ENCODE measurements around the gene YDJC. TPM values are rescaled to one million over a fixed set of nuclear protein-coding genes. Genes with fewer than 3 reads are reported as not detected.

Gene YDJC
- total and polyA plus RNA-seq, 2 of the 13 experiments (the other 11 are each of a cell fraction or from before 2014, with no cell fraction given): 15.3 to 32.0 TPM

DNA sequence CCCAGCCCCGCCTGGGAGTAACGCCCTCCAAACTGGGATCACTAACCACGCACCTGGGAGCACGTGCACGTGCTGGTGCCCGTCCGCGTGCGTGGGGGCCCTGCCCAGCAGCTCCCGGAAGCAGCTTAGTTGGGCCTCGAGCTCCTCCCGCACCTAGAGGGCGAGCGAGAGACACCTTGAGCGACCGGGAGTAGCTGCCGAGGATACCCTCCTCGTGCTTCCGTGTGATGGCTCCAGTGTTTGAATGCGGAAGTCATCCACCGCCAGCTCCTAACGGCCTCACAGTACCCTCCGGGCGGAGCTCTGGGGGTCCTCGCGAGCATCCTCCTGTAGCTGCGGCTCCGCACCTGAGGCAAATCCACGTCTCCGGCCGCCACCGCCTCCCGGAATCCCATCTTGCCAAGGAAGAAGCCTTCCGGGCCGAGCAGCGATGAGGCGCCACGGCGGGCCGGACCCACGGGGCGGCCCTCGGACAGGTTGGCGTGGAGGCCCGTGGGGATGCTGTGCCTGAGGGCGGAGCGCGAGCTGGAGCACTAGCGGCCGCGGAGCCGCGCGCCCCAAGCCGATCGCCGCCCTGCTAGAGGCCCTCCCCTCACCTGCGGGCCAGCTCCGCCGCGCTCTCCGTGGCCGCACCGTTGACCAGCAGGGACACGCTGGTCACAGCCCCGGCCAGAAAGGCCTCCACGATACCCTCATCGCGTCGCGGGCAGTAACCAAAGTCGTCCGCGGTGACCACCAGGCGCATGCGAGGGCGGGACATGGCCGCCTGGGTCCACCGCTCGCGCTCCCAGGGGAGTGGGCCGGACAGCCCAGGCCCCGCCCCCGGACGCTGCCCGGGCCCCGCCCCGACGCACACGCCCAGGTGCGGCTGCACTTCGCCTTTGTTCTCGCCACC is at the start of gene YDJC (continued):
- TF ChIP-seq, protein P1, sequence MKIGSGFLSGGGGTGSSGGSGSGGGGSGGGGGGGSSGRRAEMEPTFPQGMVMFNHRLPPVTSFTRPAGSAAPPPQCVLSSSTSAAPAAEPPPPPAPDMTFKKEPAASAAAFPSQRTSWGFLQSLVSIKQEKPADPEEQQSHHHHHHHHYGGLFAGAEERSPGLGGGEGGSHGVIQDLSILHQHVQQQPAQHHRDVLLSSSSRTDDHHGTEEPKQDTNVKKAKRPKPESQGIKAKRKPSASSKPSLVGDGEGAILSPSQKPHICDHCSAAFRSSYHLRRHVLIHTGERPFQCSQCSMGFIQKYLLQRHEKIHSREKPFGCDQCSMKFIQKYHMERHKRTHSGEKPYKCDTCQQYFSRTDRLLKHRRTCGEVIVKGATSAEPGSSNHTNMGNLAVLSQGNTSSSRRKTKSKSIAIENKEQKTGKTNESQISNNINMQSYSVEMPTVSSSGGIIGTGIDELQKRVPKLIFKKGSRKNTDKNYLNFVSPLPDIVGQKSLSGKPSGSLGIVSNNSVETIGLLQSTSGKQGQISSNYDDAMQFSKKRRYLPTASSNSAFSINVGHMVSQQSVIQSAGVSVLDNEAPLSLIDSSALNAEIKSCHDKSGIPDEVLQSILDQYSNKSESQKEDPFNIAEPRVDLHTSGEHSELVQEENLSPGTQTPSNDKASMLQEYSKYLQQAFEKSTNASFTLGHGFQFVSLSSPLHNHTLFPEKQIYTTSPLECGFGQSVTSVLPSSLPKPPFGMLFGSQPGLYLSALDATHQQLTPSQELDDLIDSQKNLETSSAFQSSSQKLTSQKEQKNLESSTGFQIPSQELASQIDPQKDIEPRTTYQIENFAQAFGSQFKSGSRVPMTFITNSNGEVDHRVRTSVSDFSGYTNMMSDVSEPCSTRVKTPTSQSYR (CRISPR knock-in tag; IDR thresholded peaks at IDR 0.05; ENCODE audit: borderline replicate concordance): peak; percentile 33; the same call in 1 of the 2 replicates
- TF ChIP-seq PCBP1 (IDR thresholded peaks at IDR 0.05; ENCODE audit: borderline replicate concordance, low read depth, low read length) (0 out of 2 replicates have a peak, but pooled peaks have one; percentile 34), RFX1 (IDR thresholded peaks at IDR 0.05) (no peak), SPEN (CRISPR knock-in tag; IDR thresholded peaks at IDR 0.05; ENCODE audit: low read depth) (peak; percentile 69)
- TF ChIP-seq, protein P2, sequence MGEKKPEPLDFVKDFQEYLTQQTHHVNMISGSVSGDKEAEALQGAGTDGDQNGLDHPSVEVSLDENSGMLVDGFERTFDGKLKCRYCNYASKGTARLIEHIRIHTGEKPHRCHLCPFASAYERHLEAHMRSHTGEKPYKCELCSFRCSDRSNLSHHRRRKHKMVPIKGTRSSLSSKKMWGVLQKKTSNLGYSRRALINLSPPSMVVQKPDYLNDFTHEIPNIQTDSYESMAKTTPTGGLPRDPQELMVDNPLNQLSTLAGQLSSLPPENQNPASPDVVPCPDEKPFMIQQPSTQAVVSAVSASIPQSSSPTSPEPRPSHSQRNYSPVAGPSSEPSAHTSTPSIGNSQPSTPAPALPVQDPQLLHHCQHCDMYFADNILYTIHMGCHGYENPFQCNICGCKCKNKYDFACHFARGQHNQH (CRISPR knock-in tag; IDR thresholded peaks at IDR 0.05): peak; percentile 47; the same call in 1 of the 2 replicates
- TF ChIP-seq, protein P3, sequence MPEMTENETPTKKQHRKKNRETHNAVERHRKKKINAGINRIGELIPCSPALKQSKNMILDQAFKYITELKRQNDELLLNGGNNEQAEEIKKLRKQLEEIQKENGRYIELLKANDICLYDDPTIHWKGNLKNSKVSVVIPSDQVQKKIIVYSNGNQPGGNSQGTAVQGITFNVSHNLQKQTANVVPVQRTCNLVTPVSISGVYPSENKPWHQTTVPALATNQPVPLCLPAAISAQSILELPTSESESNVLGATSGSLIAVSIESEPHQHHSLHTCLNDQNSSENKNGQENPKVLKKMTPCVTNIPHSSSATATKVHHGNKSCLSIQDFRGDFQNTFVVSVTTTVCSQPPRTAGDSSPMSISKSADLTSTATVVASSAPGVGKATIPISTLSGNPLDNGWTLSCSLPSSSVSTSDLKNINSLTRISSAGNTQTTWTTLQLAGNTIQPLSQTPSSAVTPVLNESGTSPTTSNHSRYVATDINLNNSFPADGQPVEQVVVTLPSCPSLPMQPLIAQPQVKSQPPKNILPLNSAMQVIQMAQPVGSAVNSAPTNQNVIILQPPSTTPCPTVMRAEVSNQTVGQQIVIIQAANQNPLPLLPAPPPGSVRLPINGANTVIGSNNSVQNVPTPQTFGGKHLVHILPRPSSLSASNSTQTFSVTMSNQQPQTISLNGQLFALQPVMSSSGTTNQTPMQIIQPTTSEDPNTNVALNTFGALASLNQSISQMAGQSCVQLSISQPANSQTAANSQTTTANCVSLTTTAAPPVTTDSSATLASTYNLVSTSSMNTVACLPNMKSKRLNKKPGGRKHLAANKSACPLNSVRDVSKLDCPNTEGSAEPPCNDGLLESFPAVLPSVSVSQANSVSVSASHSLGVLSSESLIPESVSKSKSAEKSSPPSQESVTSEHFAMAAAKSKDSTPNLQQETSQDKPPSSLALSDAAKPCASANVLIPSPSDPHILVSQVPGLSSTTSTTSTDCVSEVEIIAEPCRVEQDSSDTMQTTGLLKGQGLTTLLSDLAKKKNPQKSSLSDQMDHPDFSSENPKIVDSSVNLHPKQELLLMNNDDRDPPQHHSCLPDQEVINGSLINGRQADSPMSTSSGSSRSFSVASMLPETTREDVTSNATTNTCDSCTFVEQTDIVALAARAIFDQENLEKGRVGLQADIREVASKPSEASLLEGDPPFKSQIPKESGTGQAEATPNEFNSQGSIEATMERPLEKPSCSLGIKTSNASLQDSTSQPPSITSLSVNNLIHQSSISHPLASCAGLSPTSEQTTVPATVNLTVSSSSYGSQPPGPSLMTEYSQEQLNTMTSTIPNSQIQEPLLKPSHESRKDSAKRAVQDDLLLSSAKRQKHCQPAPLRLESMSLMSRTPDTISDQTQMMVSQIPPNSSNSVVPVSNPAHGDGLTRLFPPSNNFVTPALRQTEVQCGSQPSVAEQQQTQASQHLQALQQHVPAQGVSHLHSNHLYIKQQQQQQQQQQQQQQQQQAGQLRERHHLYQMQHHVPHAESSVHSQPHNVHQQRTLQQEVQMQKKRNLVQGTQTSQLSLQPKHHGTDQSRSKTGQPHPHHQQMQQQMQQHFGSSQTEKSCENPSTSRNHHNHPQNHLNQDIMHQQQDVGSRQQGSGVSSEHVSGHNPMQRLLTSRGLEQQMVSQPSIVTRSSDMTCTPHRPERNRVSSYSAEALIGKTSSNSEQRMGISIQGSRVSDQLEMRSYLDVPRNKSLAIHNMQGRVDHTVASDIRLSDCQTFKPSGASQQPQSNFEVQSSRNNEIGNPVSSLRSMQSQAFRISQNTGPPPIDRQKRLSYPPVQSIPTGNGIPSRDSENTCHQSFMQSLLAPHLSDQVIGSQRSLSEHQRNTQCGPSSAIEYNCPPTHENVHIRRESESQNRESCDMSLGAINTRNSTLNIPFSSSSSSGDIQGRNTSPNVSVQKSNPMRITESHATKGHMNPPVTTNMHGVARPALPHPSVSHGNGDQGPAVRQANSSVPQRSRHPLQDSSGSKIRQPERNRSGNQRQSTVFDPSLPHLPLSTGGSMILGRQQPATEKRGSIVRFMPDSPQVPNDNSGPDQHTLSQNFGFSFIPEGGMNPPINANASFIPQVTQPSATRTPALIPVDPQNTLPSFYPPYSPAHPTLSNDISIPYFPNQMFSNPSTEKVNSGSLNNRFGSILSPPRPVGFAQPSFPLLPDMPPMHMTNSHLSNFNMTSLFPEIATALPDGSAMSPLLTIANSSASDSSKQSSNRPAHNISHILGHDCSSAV (CRISPR knock-in tag; IDR thresholded peaks at IDR 0.05; ENCODE audit: borderline replicate concordance): no peak; the same call in 1 of the 2 replicates
- TF ChIP-seq, protein P4, sequence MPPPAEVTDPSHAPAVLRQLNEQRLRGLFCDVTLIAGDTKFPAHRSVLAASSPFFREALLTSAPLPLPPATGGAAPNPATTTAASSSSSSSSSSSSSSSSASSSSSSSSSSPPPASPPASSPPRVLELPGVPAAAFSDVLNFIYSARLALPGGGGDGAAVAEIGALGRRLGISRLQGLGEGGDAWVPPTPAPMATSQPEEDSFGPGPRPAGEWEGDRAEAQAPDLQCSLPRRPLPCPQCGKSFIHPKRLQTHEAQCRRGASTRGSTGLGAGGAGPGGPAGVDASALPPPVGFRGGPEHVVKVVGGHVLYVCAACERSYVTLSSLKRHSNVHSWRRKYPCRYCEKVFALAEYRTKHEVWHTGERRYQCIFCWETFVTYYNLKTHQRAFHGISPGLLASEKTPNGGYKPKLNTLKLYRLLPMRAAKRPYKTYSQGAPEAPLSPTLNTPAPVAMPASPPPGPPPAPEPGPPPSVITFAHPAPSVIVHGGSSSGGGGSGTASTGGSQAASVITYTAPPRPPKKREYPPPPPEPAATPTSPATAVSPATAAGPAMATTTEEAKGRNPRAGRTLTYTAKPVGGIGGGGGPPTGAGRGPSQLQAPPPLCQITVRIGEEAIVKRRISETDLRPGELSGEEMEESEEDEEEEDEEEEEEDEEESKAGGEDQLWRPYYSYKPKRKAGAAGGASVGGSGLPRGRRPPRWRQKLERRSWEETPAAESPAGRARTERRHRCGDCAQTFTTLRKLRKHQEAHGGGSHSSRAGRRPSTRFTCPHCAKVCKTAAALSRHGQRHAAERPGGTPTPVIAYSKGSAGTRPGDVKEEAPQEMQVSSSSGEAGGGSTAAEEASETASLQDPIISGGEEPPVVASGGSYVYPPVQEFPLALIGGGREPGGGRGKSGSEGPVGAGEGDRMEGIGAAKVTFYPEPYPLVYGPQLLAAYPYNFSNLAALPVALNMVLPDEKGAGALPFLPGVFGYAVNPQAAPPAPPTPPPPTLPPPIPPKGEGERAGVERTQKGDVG (CRISPR knock-in tag; IDR thresholded peaks at IDR 0.05; ENCODE audit: borderline replicate concordance): peak; percentile 85; the same call in 1 of the 2 replicates
- TF ChIP-seq, protein P5, sequence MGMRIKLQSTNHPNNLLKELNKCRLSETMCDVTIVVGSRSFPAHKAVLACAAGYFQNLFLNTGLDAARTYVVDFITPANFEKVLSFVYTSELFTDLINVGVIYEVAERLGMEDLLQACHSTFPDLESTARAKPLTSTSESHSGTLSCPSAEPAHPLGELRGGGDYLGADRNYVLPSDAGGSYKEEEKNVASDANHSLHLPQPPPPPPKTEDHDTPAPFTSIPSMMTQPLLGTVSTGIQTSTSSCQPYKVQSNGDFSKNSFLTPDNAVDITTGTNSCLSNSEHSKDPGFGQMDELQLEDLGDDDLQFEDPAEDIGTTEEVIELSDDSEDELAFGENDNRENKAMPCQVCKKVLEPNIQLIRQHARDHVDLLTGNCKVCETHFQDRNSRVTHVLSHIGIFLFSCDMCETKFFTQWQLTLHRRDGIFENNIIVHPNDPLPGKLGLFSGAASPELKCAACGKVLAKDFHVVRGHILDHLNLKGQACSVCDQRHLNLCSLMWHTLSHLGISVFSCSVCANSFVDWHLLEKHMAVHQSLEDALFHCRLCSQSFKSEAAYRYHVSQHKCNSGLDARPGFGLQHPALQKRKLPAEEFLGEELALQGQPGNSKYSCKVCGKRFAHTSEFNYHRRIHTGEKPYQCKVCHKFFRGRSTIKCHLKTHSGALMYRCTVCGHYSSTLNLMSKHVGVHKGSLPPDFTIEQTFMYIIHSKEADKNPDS (CRISPR knock-in tag; IDR thresholded peaks at IDR 0.05): peak; percentile 67; the same call in 1 of the 2 replicates
